ENCODE results near the gene SMIM13. TPM values are rescaled to one million over a fixed set of nuclear protein-coding genes. Genes with fewer than 3 reads are reported as not detected.

SMIM13 gene
- total RNA-seq, 2 donors from 2014 or later: 12.2 TPM

DNA sequence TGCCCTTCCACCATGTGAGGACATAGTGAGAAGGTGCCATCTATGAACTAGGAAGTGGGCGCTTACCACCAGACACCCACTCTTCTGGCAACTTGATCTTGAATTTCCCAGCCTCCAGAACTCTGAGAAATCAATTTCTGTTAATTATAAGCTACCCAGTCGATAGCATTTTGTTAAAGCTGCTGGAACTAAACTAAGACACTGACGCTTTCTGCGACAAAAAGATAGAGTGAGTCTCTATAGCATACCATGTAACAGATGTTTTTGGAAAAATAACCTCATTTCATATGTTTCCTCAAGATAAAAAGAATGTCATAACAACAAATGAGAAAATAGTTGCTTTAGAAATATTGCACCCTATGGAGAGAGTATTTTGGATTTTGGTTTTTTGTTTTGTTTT, 15.4 kb upstream of the SMIM13 start:
- Mint-ChIP-seq H3K36me3 (ENCODE audit: low read depth) (no peaks in the 10 kb centered on the region), H3K4me3 (no peak overlapping the region), H3K4me1 (no peaks in the 10 kb centered on the region), H3K9me3 (no peaks in the 10 kb centered on the region), H3K27me3 (ENCODE audit: insufficient read depth) (no peaks in the 10 kb centered on the region), H3K27ac (no peak overlapping the region)
- Histone ChIP-seq H3K9ac (ENCODE audit: extremely low read depth, low read length, poor library complexity, severe bottlenecking) (no peak overlapping the region), H3K4me1 (ENCODE audit: control insufficient read depth, insufficient read depth, low read length) (no peaks in the 10 kb centered on the region), H3K36me3 (ENCODE audit: control insufficient read depth, insufficient read depth, low read length) (no peaks in the 10 kb centered on the region), H3K27me3 (ENCODE audit: control insufficient read depth, insufficient read depth, low read length, poor library complexity, severe bottlenecking) (no peaks in the 10 kb centered on the region), H3K27ac (ENCODE audit: low read depth, low read length) (no peak overlapping the region), H3K9me3 (ENCODE audit: control insufficient read depth, low read length) (no peaks in the 10 kb centered on the region), H3K4me3 (ENCODE audit: low read length) (no peak overlapping the region)
- DNase-seq: no peak
- TF ChIP-seq, protein P1, sequence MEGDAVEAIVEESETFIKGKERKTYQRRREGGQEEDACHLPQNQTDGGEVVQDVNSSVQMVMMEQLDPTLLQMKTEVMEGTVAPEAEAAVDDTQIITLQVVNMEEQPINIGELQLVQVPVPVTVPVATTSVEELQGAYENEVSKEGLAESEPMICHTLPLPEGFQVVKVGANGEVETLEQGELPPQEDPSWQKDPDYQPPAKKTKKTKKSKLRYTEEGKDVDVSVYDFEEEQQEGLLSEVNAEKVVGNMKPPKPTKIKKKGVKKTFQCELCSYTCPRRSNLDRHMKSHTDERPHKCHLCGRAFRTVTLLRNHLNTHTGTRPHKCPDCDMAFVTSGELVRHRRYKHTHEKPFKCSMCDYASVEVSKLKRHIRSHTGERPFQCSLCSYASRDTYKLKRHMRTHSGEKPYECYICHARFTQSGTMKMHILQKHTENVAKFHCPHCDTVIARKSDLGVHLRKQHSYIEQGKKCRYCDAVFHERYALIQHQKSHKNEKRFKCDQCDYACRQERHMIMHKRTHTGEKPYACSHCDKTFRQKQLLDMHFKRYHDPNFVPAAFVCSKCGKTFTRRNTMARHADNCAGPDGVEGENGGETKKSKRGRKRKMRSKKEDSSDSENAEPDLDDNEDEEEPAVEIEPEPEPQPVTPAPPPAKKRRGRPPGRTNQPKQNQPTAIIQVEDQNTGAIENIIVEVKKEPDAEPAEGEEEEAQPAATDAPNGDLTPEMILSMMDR (conservative IDR thresholded peaks at IDR 0.05): no peak
- 94 to 100% methylated on average over 3 to 4 of the region's 4 CpGs for WGBS, 2 experiments (ENCODE audit: insufficient coverage in 1 of 2, insufficient read length in 1 of 2)

DNA sequence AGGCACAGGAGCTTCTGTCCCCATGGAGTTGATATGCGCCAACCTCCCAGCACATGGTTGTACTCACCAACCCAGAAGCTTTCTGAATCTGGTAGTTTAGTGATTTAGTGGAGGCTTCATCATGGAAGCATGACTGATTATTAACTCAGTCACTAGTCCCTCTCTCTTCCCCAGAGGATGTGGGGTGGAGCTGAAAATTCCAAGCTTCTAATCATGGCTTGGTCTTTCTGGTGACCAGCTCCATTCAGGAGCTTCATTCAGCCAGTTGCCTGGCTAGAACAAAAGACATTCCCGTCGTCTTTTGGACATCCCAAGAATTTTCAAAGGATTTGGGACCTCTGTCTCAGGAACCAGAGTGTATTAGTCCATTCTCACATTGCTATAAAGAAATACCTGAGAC, 13.3 kb upstream of the SMIM13 start:
- no peak overlapping the region for H3K27ac ChIP-seq (ENCODE audit: low read depth, low read length)
- Mint-ChIP-seq H3K36me3 (ENCODE audit: low read depth) (no peaks in the 10 kb centered on the region), H3K4me3 (no peak overlapping the region), H3K9me3 (no peaks in the 10 kb centered on the region), H3K27me3 (ENCODE audit: insufficient read depth) (no peaks in the 10 kb centered on the region), H3K4me1 (no peaks in the 10 kb centered on the region), H3K27ac (no peak overlapping the region)
- 75 to 77% methylated on average over 3 of the region's 3 CpGs for WGBS, 2 experiments (ENCODE audit: insufficient coverage in 1 of 2, insufficient read length in 1 of 2)
- TF ChIP-seq, protein P1 (conservative IDR thresholded peaks at IDR 0.05): no peak
- no peaks in the 10 kb centered on the region for H3K27me3 ChIP-seq (ENCODE audit: control insufficient read depth, insufficient read depth, low read length, poor library complexity, severe bottlenecking)
- H3K4me3 ChIP-seq (ENCODE audit: low read length): no peak overlapping the region
- no peaks in the 10 kb centered on the region for H3K36me3 ChIP-seq (ENCODE audit: control insufficient read depth, insufficient read depth, low read length)
- H3K4me1 ChIP-seq (ENCODE audit: control insufficient read depth, insufficient read depth, low read length): no peaks in the 10 kb centered on the region
- DNase-seq: no peak
- H3K9ac ChIP-seq (ENCODE audit: extremely low read depth, low read length, poor library complexity, severe bottlenecking): no peak overlapping the region
- no peaks in the 10 kb centered on the region for H3K9me3 ChIP-seq (ENCODE audit: control insufficient read depth, low read length)

DNA sequence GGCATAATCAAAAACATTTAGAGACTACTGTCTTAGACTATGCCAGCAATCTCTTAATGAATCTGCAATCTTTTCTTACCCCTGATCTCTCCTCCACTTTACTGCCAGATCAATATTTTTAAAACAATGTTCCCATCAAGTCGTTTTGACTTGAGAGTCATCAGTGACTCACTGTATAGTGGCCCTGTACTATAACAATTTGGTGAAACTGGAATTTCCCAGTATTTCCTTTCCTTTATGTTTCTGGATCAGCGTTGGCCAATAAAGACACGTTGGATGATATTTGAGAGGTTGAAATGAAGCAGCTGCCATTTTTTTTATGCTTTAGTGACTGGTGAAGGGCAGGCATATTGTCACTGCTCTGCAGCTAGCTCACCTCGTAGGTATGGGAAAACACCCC, 10.1 kb upstream of the SMIM13 start:
- Histone ChIP-seq H3K4me1 (ENCODE audit: control insufficient read depth, insufficient read depth, low read length) (no peaks in the 10 kb centered on the region), H3K27ac (ENCODE audit: low read depth, low read length) (no peak overlapping the region), H3K4me3 (ENCODE audit: low read length) (no peak overlapping the region), H3K9ac (ENCODE audit: extremely low read depth, low read length, poor library complexity, severe bottlenecking) (no peak overlapping the region), H3K27me3 (ENCODE audit: control insufficient read depth, insufficient read depth, low read length, poor library complexity, severe bottlenecking) (no peaks in the 10 kb centered on the region), H3K9me3 (ENCODE audit: control insufficient read depth, low read length) (no peaks in the 10 kb centered on the region), H3K36me3 (ENCODE audit: control insufficient read depth, insufficient read depth, low read length) (no peaks in the 10 kb centered on the region)
- Mint-ChIP-seq H3K4me3 (no peak overlapping the region), H3K9me3 (no peaks in the 10 kb centered on the region), H3K36me3 (ENCODE audit: low read depth) (no peaks in the 10 kb centered on the region), H3K4me1 (no peaks in the 10 kb centered on the region), H3K27ac (no peak overlapping the region), H3K27me3 (ENCODE audit: insufficient read depth) (peaks cover 3% of the 10 kb centered on the region)
- TF ChIP-seq, protein P1 (conservative IDR thresholded peaks at IDR 0.05): no peak
- no peak for DNase-seq
- WGBS, 2 experiments (ENCODE audit: insufficient coverage in 1 of 2, insufficient read length in 1 of 2): 93% methylated on average over 4 of the region's 4 CpGs; no CpG with 5 or more reads in 1 of the 2 experiments
